ENCODE measurements around the gene MROH7. TPM values are rescaled to one million over a fixed set of nuclear protein-coding genes. Genes with fewer than 3 reads are reported as not detected.

MROH7 gene
- total RNA-seq, 2 donors from 2014 or later = 0.39 to 0.86 TPM

- H3K4me3 Mint-ChIP-seq = no peak overlapping the region
- H3K4me1 Mint-ChIP-seq (ENCODE audit: low read depth) = peaks cover 13% of the 10 kb centered on the region
- peak; percentile 70 to 75 for ATAC-seq (replicated peaks in 1 of 2)
- peak; percentile 17 to 24 for DNase-seq
- no peaks in the 10 kb centered on the region for H3K9me3 Mint-ChIP-seq
- no peak overlapping the region for H3K27ac Mint-ChIP-seq
- no peaks in the 10 kb centered on the region for H3K27me3 Mint-ChIP-seq (ENCODE audit: low read depth)
- H3K36me3 Mint-ChIP-seq (ENCODE audit: insufficient read depth in 2 of 2) = no peaks in the 10 kb centered on the region
These were observed 36.8 kb upstream of the MROH7 start for GRCh38 chr1:54604572-54605370.

- no peaks in the 10 kb centered on the region for H3K36me3 Mint-ChIP-seq (ENCODE audit: insufficient read depth in 2 of 2)
- no peak for DNase-seq
- H3K27me3 Mint-ChIP-seq (ENCODE audit: low read depth) = no peaks in the 10 kb centered on the region
- no peaks in the 10 kb centered on the region for H3K9me3 Mint-ChIP-seq
- H3K4me3 Mint-ChIP-seq = no peak overlapping the region
- no peak overlapping the region for H3K27ac Mint-ChIP-seq
- peaks cover 13% of the 10 kb centered on the region for H3K4me1 Mint-ChIP-seq (ENCODE audit: low read depth)
- no peak for ATAC-seq (replicated peaks in 1 of 2)
These were observed 35.2 kb upstream of the MROH7 start for GRCh38 chr1:54606096-54606989.

- Mint-ChIP-seq H3K27me3 (ENCODE audit: low read depth) (no peaks in the 10 kb centered on the region), H3K9me3 (no peaks in the 10 kb centered on the region), H3K36me3 (ENCODE audit: insufficient read depth in 2 of 2) (no peaks in the 10 kb centered on the region), H3K27ac (no peak overlapping the region), H3K4me3 (no peak overlapping the region), H3K4me1 (ENCODE audit: low read depth) (peaks cover 13% of the 10 kb centered on the region)
- DNase-seq (no peak), ATAC-seq (replicated peaks in 1 of 2) (no peak)
These were observed 34.6 kb upstream of the MROH7 start for GRCh38 chr1:54606990-54607325.

- Mint-ChIP-seq H3K27ac (no peak overlapping the region), H3K36me3 (ENCODE audit: insufficient read depth in 2 of 2) (no peaks in the 10 kb centered on the region), H3K4me1 (ENCODE audit: low read depth) (peaks cover 13% of the 10 kb centered on the region), H3K27me3 (ENCODE audit: low read depth) (no peaks in the 10 kb centered on the region), H3K4me3 (no peak overlapping the region), H3K9me3 (no peaks in the 10 kb centered on the region)
- ATAC-seq (replicated peaks in 1 of 2) = no peak
- no peak for DNase-seq
These were observed 33.6 kb upstream of the MROH7 start for GRCh38 chr1:54607821-54608565.

GRCh38 chr1:54608566-54609230 is 32.9 kb upstream of the MROH7 start:
- no peak overlapping the region for H3K27ac Mint-ChIP-seq
- no peaks in the 10 kb centered on the region for H3K36me3 Mint-ChIP-seq (ENCODE audit: insufficient read depth in 2 of 2)
- ATAC-seq (replicated peaks in 1 of 2) (no peak), DNase-seq (no peak)
- no peak overlapping the region for H3K4me3 Mint-ChIP-seq
- peaks cover 13% of the 10 kb centered on the region for H3K4me1 Mint-ChIP-seq (ENCODE audit: low read depth)
- no peaks in the 10 kb centered on the region for H3K27me3 Mint-ChIP-seq (ENCODE audit: low read depth)
- no peaks in the 10 kb centered on the region for H3K9me3 Mint-ChIP-seq

GRCh38 chr1:54609301-54609921 is 32.2 kb upstream of the MROH7 start:
- Mint-ChIP-seq H3K36me3 (ENCODE audit: insufficient read depth in 2 of 2) (no peaks in the 10 kb centered on the region), H3K27me3 (ENCODE audit: low read depth) (no peaks in the 10 kb centered on the region), H3K4me3 (no peak overlapping the region), H3K9me3 (no peaks in the 10 kb centered on the region), H3K27ac (no peak overlapping the region), H3K4me1 (ENCODE audit: low read depth) (peaks cover 9% of the 10 kb centered on the region)
- no peak for ATAC-seq (replicated peaks in 1 of 2)
- no peak for DNase-seq

GRCh38 chr1:54610048-54610447 is 31.5 kb upstream of the MROH7 start:
- no peak for DNase-seq
- no peak overlapping the region for H3K27ac Mint-ChIP-seq
- no peaks in the 10 kb centered on the region for H3K9me3 Mint-ChIP-seq
- H3K36me3 Mint-ChIP-seq (ENCODE audit: insufficient read depth in 2 of 2) = no peaks in the 10 kb centered on the region
- no peaks in the 10 kb centered on the region for H3K27me3 Mint-ChIP-seq (ENCODE audit: low read depth)
- H3K4me1 Mint-ChIP-seq (ENCODE audit: low read depth) = peaks cover 3% of the 10 kb centered on the region
- no peak for ATAC-seq (replicated peaks in 1 of 2)
- no peak overlapping the region for H3K4me3 Mint-ChIP-seq

- Mint-ChIP-seq H3K4me1 (ENCODE audit: low read depth) (no peaks in the 10 kb centered on the region), H3K27me3 (ENCODE audit: low read depth) (no peaks in the 10 kb centered on the region), H3K27ac (no peak overlapping the region), H3K36me3 (ENCODE audit: insufficient read depth in 2 of 2) (no peaks in the 10 kb centered on the region), H3K4me3 (no peak overlapping the region), H3K9me3 (no peaks in the 10 kb centered on the region)
- DNase-seq = no peak
- no peak for ATAC-seq (replicated peaks in 1 of 2)
These were observed 30.7 kb upstream of the MROH7 start for GRCh38 chr1:54610601-54611580.

GRCh38 chr1:54611621-54612020 is 30.0 kb upstream of the MROH7 start:
- DNase-seq (no peak), ATAC-seq (replicated peaks in 1 of 2) (no peak)
- no peak overlapping the region for H3K4me3 Mint-ChIP-seq
- H3K27ac Mint-ChIP-seq = no peak overlapping the region
- no peaks in the 10 kb centered on the region for H3K9me3 Mint-ChIP-seq
- H3K4me1 Mint-ChIP-seq (ENCODE audit: low read depth) = no peaks in the 10 kb centered on the region
- H3K36me3 Mint-ChIP-seq (ENCODE audit: insufficient read depth in 2 of 2) = no peaks in the 10 kb centered on the region
- H3K27me3 Mint-ChIP-seq (ENCODE audit: low read depth) = no peaks in the 10 kb centered on the region

GRCh38 chr1:54614024-54614423 is 27.6 kb upstream of the MROH7 start:
- ATAC-seq (replicated peaks in 1 of 2) (no peak), DNase-seq (no peak)
- Mint-ChIP-seq H3K27me3 (ENCODE audit: low read depth) (no peaks in the 10 kb centered on the region), H3K9me3 (no peaks in the 10 kb centered on the region), H3K4me3 (no peak overlapping the region), H3K36me3 (ENCODE audit: insufficient read depth in 2 of 2) (no peaks in the 10 kb centered on the region), H3K27ac (no peak overlapping the region), H3K4me1 (ENCODE audit: low read depth) (no peaks in the 10 kb centered on the region)

GRCh38 chr1:54614563-54614962 is 27.0 kb upstream of the MROH7 start:
- no peaks in the 10 kb centered on the region for H3K36me3 Mint-ChIP-seq (ENCODE audit: insufficient read depth in 2 of 2)
- H3K27ac Mint-ChIP-seq = no peak overlapping the region
- ATAC-seq (replicated peaks in 1 of 2) = no peak
- no peaks in the 10 kb centered on the region for H3K9me3 Mint-ChIP-seq
- H3K4me1 Mint-ChIP-seq (ENCODE audit: low read depth) = no peaks in the 10 kb centered on the region
- DNase-seq = no peak
- H3K27me3 Mint-ChIP-seq (ENCODE audit: low read depth) = no peaks in the 10 kb centered on the region
- H3K4me3 Mint-ChIP-seq = no peak overlapping the region
